GM23338 (cell line): ENCODE results near the gene XXYLT1. TPM values are rescaled to one million over a fixed set of nuclear protein-coding genes. Genes with fewer than 3 reads are reported as not detected.
A peak's percentile ranks its signal among the peaks of the same experiment; 100 is the strongest.

Experiments used
- ATAC-seq: fragments of 200-7000 bp; cut with Tn5 transposase; 3 replicates; pipeline ENCODE4 v1.9.1; 2020
- DNase-seq: peaks from one replicate; pipeline ENCODE4 v3.0.0-alpha.2; 2015; ENCODE audit warnings: low spot score
- H2AFZ ChIP-seq: fragments of 200-600 bp; sonication (generic); 2 replicates; pipeline ENCODE4 v1.8.0; 2016; ENCODE audit warnings: antibody characterized with exemption, mild to moderate bottlenecking, moderate library complexity
- H3F3A ChIP-seq: fragments of 200-600 bp; sonication (generic); replicated peaks from 2 replicates; pipeline ENCODE4 v1.8.0; 2017; ENCODE audit warnings: antibody characterized with exemption, mixed run types, low read depth
- H3K27ac ChIP-seq: fragments of 200-600 bp; sonication (generic); 2 replicates; pipeline ENCODE4 v1.6.1; 2016; ENCODE audit warnings: low read depth
- H3K27me3 ChIP-seq: fragments of 200-600 bp; sonication (generic); 2 replicates; pipeline ENCODE4 v1.8.0; 2016; ENCODE audit warnings: mild to moderate bottlenecking, mixed run types, moderate library complexity; ENCODE audit not compliant: insufficient read depth
- H3K36me3 ChIP-seq: fragments of 200-600 bp; sonication (generic); 2 replicates; pipeline ENCODE4 v1.8.0; 2016; ENCODE audit warnings: mild to moderate bottlenecking; ENCODE audit not compliant: insufficient read depth
- H3K4me1 ChIP-seq: fragments of 200-600 bp; sonication (generic); 2 replicates; pipeline ENCODE4 v1.8.0; 2016; ENCODE audit warnings: mild to moderate bottlenecking, moderate library complexity; ENCODE audit not compliant: insufficient read depth
- H3K4me2 ChIP-seq: fragments of 200-600 bp; sonication (generic); 2 replicates; pipeline ENCODE4 v1.7.1; 2017; ENCODE audit warnings: mixed run types
- H3K4me3 ChIP-seq: fragments of 200-600 bp; sonication (generic); 2 replicates; pipeline ENCODE4 v1.6.1; 2016; ENCODE audit warnings: mixed run types
- H3K79me2 ChIP-seq: fragments of 200-600 bp; sonication (generic); replicated peaks from 2 replicates; pipeline ENCODE4 v1.8.0; 2017; ENCODE audit warnings: mild to moderate bottlenecking; ENCODE audit not compliant: insufficient read depth
- H3K9me2 ChIP-seq: fragments of 200-600 bp; sonication (generic); 2 replicates; pipeline ENCODE4 v1.8.0; 2017; ENCODE audit not compliant: insufficient read depth
- H4K20me1 ChIP-seq: fragments of 200-600 bp; sonication (generic); replicated peaks from 2 replicates; pipeline ENCODE4 v1.8.0; 2017; ENCODE audit warnings: mild to moderate bottlenecking; ENCODE audit not compliant: insufficient read depth
- H3K27ac Mint-ChIP-seq: 2 replicates; pipeline ENCODE4 v1.8.0; 2020; ENCODE audit warnings: inconsistent platforms, mild to moderate bottlenecking, moderate library complexity, mixed read lengths
- H3K27me3 Mint-ChIP-seq: 3 replicates; pipeline ENCODE4 v1.8.0; 2022; ENCODE audit warnings: low read depth, mild to moderate bottlenecking, moderate library complexity, mixed read lengths, inconsistent platforms; ENCODE audit not compliant: insufficient read depth, poor library complexity
- H3K36me3 Mint-ChIP-seq: 3 replicates; pipeline ENCODE4 v1.8.0; 2021; ENCODE audit warnings: low read depth, mild to moderate bottlenecking, inconsistent platforms, moderate library complexity, mixed read lengths
- H3K4me1 Mint-ChIP-seq: 3 replicates; pipeline ENCODE4 v1.8.0; 2020; ENCODE audit warnings: mild to moderate bottlenecking, inconsistent platforms, mixed read lengths
- H3K4me3 Mint-ChIP-seq: 3 replicates; pipeline ENCODE4 v1.8.0; 2021; ENCODE audit warnings: moderate library complexity, mild to moderate bottlenecking, inconsistent platforms, mixed read lengths
- H3K9me3 Mint-ChIP-seq: 3 replicates; pipeline ENCODE4 v1.8.0; 2020; ENCODE audit warnings: moderate library complexity, mild to moderate bottlenecking, inconsistent platforms, mixed read lengths
- CREB1 ChIP-seq: fragments of 250-450 bp; sonication (Bioruptor Pico); IDR thresholded peaks from 2 replicates; pipeline ENCODE4 v1.5.0; 2020; ENCODE audit warnings: low read depth, mild to moderate bottlenecking, moderate library complexity
- EZH2phosphoT487 ChIP-seq: fragments of 200-600 bp; sonication (generic); IDR thresholded peaks from one replicate; pipeline ENCODE4 v1.8.1; 2018; ENCODE audit warnings: antibody characterized with exemption; ENCODE audit not compliant: unreplicated experiment
- JUNB ChIP-seq: IDR thresholded peaks from one replicate; pipeline ENCODE4 v1.6.1; 2016; ENCODE audit warnings: antibody characterized with exemption; ENCODE audit not compliant: unreplicated experiment
- NANOG ChIP-seq: IDR thresholded peaks from 2 replicates; pipeline ENCODE4 v1.6.1; 2016; ENCODE audit warnings: antibody characterized with exemption, borderline replicate concordance
- STAT1 ChIP-seq: IDR thresholded peaks from one replicate; pipeline ENCODE4 v1.6.1; 2016; ENCODE audit warnings: antibody characterized with exemption; ENCODE audit not compliant: unreplicated experiment
- ZNF114 ChIP-seq: fragments of 250-450 bp; sonication (Bioruptor Pico); IDR thresholded peaks from 2 replicates; pipeline ENCODE4 v1.5.0; 2020; ENCODE audit warnings: mild to moderate bottlenecking, moderate library complexity
- polyA plus RNA-seq: library from polyadenylated mRNA; unstranded; fragments of >200 nt; fragmentation: Nextera tagmentation; extraction: Ambion mirVana; gene quantifications from 2 replicates; pipeline ENCODE4 v1.2.1, GENCODE V29; 2016
- total RNA-seq: library from RNA; depleted of rRNA; stranded (reverse); fragments of >200 nt; shearing (Covaris generic); gene quantifications from 2 replicates; pipeline ENCODE4 v1.2.3, GENCODE V29; 2014
- TF ChIP-seq, protein P1 (sequence below): IDR thresholded peaks from one replicate; pipeline ENCODE4 v1.6.1; 2018; ENCODE audit warnings: antibody characterized with exemption; ENCODE audit not compliant: unreplicated experiment
- TF ChIP-seq, protein P2 (sequence below), 2 experiments: fragments of 200-600 bp in 1 of 2; sonication (generic) in 1 of 2; conservative IDR thresholded peaks; 2 replicates each; pipeline versions ENCODE4 v1.5.1 to v1.6.1; 2016 to 2017; ENCODE audit warnings: antibody characterized with exemption in 2 of 2, low read depth in 2 of 2, mild to moderate bottlenecking in 2 of 2, moderate library complexity in 1 of 2
- TF ChIP-seq, protein P3 (sequence below): fragments of 250-450 bp; sonication (Bioruptor Pico); IDR thresholded peaks from 2 replicates; pipeline ENCODE4 v1.5.0; 2020; ENCODE audit warnings: mild to moderate bottlenecking, moderate library complexity

XXYLT1 gene
- total and polyA plus RNA-seq, 2 experiments from 2014 or later: 13.5 to 34.8 TPM

DNA sequence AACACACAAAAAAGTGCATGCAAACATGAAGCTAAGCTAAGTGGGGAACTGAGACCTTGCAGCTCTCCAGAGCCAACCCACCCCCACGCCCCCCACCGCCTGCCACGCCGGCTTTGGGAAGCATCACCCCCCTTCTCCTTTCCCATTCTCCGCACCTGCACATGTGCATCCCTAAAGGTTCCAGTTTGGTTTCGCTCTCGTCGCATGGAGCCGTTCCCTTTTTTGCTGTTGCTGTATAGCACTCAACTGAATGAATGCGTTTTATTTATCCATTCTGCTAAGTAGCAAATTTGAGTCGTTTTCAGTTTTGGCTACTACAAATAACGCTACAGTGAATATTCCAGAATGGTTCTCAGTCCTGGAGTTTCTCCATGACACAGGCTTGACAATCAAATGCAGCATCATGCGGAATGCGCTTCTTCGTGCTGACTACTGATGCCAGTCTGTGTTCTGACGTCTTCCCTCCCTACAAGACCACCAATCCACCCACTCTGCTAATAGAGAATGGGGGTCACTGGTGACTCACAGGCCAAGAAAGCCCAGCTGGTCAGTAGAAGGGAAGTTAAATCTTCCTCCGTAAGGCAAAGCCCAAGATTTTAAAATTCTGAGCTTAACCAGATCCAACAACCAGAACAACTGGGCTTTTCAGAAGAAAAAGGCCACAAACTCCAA, 115.3 kb downstream of the XXYLT1 start:
- Histone ChIP-seq H3K27ac (peak overlapping the region; percentile 55; the same call in 1 of the 2 replicates), H3K4me2 (peak overlapping the region; percentile 68; the same call in 1 of the 2 replicates), H3K4me1 (peaks cover 54% of the 10 kb centered on the region), H2AFZ (no peak overlapping the region), H3K36me3 (no peaks in the 10 kb centered on the region), H4K20me1 (no peaks in the 10 kb centered on the region), H3F3A (no peaks in the 10 kb centered on the region; the same call in 1 of the 2 replicates), H3K79me2 (peaks cover 14% of the 10 kb centered on the region), H3K27me3 (no peaks in the 10 kb centered on the region), H3K9me2 (no peaks in the 10 kb centered on the region), H3K4me3 (no peak overlapping the region)
- Mint-ChIP-seq H3K4me3 (peak overlapping the region; percentile 37; the same call in 1 of the 3 replicates), H3K27me3 (peaks cover 7% of the 10 kb centered on the region), H3K27ac (peak overlapping the region; percentile 91), H3K4me1 (peaks cover 70% of the 10 kb centered on the region), H3K36me3 (peaks cover 4% of the 10 kb centered on the region; the same call in 1 of the 3 replicates), H3K9me3 (no peaks in the 10 kb centered on the region)
- DNase-seq (no peak), ATAC-seq (no peak)
- TF ChIP-seq, protein P1, sequence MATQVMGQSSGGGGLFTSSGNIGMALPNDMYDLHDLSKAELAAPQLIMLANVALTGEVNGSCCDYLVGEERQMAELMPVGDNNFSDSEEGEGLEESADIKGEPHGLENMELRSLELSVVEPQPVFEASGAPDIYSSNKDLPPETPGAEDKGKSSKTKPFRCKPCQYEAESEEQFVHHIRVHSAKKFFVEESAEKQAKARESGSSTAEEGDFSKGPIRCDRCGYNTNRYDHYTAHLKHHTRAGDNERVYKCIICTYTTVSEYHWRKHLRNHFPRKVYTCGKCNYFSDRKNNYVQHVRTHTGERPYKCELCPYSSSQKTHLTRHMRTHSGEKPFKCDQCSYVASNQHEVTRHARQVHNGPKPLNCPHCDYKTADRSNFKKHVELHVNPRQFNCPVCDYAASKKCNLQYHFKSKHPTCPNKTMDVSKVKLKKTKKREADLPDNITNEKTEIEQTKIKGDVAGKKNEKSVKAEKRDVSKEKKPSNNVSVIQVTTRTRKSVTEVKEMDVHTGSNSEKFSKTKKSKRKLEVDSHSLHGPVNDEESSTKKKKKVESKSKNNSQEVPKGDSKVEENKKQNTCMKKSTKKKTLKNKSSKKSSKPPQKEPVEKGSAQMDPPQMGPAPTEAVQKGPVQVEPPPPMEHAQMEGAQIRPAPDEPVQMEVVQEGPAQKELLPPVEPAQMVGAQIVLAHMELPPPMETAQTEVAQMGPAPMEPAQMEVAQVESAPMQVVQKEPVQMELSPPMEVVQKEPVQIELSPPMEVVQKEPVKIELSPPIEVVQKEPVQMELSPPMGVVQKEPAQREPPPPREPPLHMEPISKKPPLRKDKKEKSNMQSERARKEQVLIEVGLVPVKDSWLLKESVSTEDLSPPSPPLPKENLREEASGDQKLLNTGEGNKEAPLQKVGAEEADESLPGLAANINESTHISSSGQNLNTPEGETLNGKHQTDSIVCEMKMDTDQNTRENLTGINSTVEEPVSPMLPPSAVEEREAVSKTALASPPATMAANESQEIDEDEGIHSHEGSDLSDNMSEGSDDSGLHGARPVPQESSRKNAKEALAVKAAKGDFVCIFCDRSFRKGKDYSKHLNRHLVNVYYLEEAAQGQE: no peak
- TF ChIP-seq, protein P2, sequence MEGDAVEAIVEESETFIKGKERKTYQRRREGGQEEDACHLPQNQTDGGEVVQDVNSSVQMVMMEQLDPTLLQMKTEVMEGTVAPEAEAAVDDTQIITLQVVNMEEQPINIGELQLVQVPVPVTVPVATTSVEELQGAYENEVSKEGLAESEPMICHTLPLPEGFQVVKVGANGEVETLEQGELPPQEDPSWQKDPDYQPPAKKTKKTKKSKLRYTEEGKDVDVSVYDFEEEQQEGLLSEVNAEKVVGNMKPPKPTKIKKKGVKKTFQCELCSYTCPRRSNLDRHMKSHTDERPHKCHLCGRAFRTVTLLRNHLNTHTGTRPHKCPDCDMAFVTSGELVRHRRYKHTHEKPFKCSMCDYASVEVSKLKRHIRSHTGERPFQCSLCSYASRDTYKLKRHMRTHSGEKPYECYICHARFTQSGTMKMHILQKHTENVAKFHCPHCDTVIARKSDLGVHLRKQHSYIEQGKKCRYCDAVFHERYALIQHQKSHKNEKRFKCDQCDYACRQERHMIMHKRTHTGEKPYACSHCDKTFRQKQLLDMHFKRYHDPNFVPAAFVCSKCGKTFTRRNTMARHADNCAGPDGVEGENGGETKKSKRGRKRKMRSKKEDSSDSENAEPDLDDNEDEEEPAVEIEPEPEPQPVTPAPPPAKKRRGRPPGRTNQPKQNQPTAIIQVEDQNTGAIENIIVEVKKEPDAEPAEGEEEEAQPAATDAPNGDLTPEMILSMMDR (conservative IDR thresholded peaks at IDR 0.05; ENCODE audit: low read depth in 2 of 2): no peak
- TF ChIP-seq, protein P3, sequence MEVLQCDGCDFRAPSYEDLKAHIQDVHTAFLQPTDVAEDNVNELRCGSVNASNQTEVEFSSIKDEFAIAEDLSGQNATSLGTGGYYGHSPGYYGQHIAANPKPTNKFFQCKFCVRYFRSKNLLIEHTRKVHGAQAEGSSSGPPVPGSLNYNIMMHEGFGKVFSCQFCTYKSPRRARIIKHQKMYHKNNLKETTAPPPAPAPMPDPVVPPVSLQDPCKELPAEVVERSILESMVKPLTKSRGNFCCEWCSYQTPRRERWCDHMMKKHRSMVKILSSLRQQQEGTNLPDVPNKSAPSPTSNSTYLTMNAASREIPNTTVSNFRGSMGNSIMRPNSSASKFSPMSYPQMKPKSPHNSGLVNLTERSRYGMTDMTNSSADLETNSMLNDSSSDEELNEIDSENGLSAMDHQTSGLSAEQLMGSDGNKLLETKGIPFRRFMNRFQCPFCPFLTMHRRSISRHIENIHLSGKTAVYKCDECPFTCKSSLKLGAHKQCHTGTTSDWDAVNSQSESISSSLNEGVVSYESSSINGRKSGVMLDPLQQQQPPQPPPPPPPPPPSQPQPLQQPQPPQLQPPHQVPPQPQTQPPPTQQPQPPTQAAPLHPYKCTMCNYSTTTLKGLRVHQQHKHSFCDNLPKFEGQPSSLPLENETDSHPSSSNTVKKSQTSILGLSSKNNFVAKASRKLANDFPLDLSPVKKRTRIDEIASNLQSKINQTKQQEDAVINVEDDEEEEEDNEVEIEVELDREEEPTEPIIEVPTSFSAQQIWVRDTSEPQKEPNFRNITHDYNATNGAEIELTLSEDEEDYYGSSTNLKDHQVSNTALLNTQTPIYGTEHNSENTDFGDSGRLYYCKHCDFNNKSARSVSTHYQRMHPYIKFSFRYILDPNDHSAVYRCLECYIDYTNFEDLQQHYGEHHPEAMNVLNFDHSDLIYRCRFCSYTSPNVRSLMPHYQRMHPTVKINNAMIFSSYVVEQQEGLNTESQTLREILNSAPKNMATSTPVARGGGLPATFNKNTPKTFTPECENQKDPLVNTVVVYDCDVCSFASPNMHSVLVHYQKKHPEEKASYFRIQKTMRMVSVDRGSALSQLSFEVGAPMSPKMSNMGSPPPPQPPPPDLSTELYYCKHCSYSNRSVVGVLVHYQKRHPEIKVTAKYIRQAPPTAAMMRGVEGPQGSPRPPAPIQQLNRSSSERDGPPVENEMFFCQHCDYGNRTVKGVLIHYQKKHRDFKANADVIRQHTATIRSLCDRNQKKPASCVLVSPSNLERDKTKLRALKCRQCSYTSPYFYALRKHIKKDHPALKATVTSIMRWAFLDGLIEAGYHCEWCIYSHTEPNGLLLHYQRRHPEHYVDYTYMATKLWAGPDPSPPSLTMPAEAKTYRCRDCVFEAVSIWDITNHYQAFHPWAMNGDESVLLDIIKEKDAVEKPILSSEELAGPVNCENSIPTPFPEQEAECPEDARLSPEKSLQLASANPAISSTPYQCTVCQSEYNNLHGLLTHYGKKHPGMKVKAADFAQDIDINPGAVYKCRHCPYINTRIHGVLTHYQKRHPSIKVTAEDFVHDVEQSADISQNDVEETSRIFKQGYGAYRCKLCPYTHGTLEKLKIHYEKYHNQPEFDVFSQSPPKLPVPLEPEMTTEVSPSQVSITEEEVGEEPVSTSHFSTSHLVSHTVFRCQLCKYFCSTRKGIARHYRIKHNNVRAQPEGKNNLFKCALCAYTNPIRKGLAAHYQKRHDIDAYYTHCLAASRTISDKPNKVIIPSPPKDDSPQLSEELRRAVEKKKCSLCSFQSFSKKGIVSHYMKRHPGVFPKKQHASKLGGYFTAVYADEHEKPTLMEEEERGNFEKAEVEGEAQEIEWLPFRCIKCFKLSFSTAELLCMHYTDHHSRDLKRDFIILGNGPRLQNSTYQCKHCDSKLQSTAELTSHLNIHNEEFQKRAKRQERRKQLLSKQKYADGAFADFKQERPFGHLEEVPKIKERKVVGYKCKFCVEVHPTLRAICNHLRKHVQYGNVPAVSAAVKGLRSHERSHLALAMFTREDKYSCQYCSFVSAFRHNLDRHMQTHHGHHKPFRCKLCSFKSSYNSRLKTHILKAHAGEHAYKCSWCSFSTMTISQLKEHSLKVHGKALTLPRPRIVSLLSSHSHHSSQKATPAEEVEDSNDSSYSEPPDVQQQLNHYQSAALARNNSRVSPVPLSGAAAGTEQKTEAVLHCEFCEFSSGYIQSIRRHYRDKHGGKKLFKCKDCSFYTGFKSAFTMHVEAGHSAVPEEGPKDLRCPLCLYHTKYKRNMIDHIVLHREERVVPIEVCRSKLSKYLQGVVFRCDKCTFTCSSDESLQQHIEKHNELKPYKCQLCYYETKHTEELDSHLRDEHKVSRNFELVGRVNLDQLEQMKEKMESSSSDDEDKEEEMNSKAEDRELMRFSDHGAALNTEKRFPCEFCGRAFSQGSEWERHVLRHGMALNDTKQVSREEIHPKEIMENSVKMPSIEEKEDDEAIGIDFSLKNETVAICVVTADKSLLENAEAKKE (CRISPR knock-in tag): no peak
- TF ChIP-seq JUNB (no peak), STAT1 (no peak), EZH2phosphoT487 (no peak), NANOG (no peak), CREB1 (CRISPR knock-in tag) (no peak), ZNF114 (CRISPR knock-in tag) (no peak)
